CD4-positive, alpha-beta T cell treated with Interferon gamma for 1 hour (primary cell): ENCODE data around the gene ANKRD35.
"Not testable (repeated sequence)": the region's sequence is repeated elsewhere in the genome, so short reads cannot be mapped to it uniquely, and the experiment has no call there.

Source experiments
- DNase-seq: peaks from one replicate; pipeline ENCODE4 v3.0.0-alpha.2; 2020

Gene ANKRD35

GRCh38 chr1:145885738-145886287 is at the start of gene ANKRD35:
TSS of gene ANKRD35 (minus strand) at chr1:145885866. CDS start at chr1:145885758, 108 bp downstream.
- peak; percentile 85 for DNase-seq

GRCh38 chr1:145932522-145933009 is 46.9 kb upstream of the ANKRD35 start:
- DNase-seq: peak; percentile 39

- DNase-seq: no peak
These were observed 42.4 kb upstream of the ANKRD35 start for GRCh38 chr1:145927916-145928643.

- peak; percentile 96 for DNase-seq
These were observed 41.6 kb upstream of the ANKRD35 start, which contains the start of gene RBM8A for GRCh38 chr1:145927063-145927886. TSS of gene RBM8A (minus strand) at chr1:145927484. CDS start at chr1:145927426, 58 bp downstream.

GRCh38 chr1:145926686-145927062 is 41.0 kb upstream of the ANKRD35 start:
- no peak for DNase-seq

- DNase-seq: no peak
These were observed 36.6 kb upstream of the ANKRD35 start for GRCh38 chr1:145922266-145922665.

GRCh38 chr1:145920297-145920696 is 34.6 kb upstream of the ANKRD35 start:
- DNase-seq: not testable (repeated sequence)

GRCh38 chr1:145918992-145919939 is 33.6 kb upstream of the ANKRD35 start:
- peak; percentile 23 for DNase-seq

- peak; percentile 93 for DNase-seq
These were observed 32.7 kb upstream of the ANKRD35 start, which contains the start of gene PEX11B for GRCh38 chr1:145918144-145918991. TSS of gene PEX11B (minus strand) at chr1:145918717. CDS start at chr1:145918688, 29 bp downstream.

- no peak for DNase-seq
These were observed 31.9 kb upstream of the ANKRD35 start for GRCh38 chr1:145917595-145917994.

- no peak for DNase-seq
These were observed 31.1 kb upstream of the ANKRD35 start for GRCh38 chr1:145916745-145917144.

GRCh38 chr1:145912128-145912641 is 26.5 kb upstream of the ANKRD35 start:
- no peak for DNase-seq

- DNase-seq: no peak
These were observed 23.0 kb upstream of the ANKRD35 start for GRCh38 chr1:145908653-145909052.

- DNase-seq: no peak
These were observed 21.5 kb upstream of the ANKRD35 start for GRCh38 chr1:145906954-145907753.

GRCh38 chr1:145901312-145902021 is 15.8 kb upstream of the ANKRD35 start:
- DNase-seq: no peak

GRCh38 chr1:145898756-145899155 is 13.1 kb upstream of the ANKRD35 start:
- DNase-seq: no peak

- DNase-seq: no peak
These were observed 12.3 kb upstream of the ANKRD35 start for GRCh38 chr1:145897969-145898368.

- no peak for DNase-seq
These were observed 9.8 kb upstream of the ANKRD35 start for GRCh38 chr1:145895471-145895870.

GRCh38 chr1:145893306-145894055 is 7.8 kb upstream of the ANKRD35 start:
- DNase-seq: no peak
